NB4 (cell line): Measurements from ENCODE around the gene LAMA5.

ENCODE experiments used
- CTCF ChIP-seq: IDR thresholded peaks from one replicate; pipeline ENCODE4 v1.5.1; 2012; ENCODE audit warnings: low read depth, low read length
- MAX ChIP-seq: IDR thresholded peaks from 2 replicates; pipeline ENCODE4 v1.6.1; 2011; ENCODE audit warnings: low read depth, low read length
- POLR2A ChIP-seq: IDR thresholded peaks from 2 replicates; pipeline ENCODE4 v1.6.1; 2011; ENCODE audit warnings: mild to moderate bottlenecking; ENCODE audit not compliant: insufficient read length; ENCODE audit errors: extremely low read depth

DNA sequence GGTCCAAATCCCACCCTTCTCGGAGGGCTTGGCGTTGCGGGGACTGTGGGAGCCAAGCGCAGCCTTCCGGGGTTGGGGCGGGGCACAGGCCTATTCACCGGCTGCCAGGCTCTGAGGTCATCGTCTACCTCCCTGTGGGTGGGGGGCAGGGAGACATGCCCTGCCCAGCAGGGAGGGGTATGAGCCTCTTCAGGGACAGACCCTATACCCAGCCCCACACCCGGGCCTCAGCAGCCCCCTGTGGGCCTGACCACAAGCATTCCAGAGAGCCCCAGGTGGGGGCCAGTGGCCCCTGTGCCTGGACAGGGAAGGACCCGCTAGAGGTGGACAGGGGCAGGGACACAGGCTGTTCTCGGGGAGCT lies 11.6 kb downstream of the LAMA5 start:
- TF ChIP-seq CTCF (no peak), POLR2A (no peak), MAX (no peak)
